GM12801 (cell line): ENCODE measurements around the gene MAP4K2.

Source experiments
- CTCF ChIP-seq: IDR thresholded peaks from one replicate; pipeline ENCODE4 v1.5.1; 2011; ENCODE audit warnings: control low read depth; ENCODE audit not compliant: insufficient read length; ENCODE audit errors: extremely low read depth

Gene MAP4K2

GRCh38 chr11:64759722-64760719 is 43.0 kb downstream of the MAP4K2 start, which contains the start of gene PYGM:
TSS of gene PYGM (minus strand) at chr11:64759974. CDS start at chr11:64759898, 76 bp downstream.
- TF ChIP-seq CTCF: no peak

- no peak for TF ChIP-seq CTCF
These were observed 43.8 kb downstream of the MAP4K2 start for GRCh38 chr11:64759131-64759721.

DNA sequence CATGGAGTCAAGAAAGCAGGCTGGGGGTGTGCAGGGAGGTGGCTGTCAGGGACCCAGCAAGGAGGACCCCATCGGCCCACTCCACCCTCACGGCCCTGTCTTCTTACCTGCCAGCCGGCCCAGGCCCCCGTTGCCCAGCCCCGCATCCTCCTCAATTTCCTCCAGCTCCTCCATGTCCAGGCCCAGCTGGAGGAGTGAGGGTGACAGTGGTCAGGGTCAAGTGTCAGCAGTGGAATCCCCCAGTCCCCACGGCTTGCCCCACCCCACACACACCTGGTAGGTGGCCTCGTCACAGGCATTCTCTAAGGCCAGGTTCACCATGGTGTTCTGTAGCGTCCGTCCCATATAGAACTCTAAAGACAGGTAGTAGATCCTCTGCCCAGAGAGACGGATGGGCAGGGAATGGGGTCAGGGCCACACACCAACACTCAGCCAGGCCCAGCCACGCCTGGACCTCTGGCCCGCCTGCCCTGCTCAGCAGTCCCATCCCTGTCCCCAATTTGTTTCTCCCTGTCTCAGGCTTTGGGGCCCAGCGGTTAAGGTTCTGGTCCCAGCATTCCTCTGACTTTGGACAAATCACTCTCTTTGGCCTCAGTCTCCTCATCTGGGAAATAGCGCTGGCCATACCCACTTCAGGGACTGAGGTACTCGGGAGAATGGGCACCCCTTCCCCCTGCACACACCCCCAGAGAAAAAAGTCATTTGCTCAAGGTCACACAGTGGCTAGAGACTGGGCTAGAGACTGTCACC is 44.5 kb downstream of the MAP4K2 start:
- TF ChIP-seq CTCF: no peak

GRCh38 chr11:64757549-64758329 is 45.3 kb downstream of the MAP4K2 start:
- TF ChIP-seq CTCF: no peak

DNA sequence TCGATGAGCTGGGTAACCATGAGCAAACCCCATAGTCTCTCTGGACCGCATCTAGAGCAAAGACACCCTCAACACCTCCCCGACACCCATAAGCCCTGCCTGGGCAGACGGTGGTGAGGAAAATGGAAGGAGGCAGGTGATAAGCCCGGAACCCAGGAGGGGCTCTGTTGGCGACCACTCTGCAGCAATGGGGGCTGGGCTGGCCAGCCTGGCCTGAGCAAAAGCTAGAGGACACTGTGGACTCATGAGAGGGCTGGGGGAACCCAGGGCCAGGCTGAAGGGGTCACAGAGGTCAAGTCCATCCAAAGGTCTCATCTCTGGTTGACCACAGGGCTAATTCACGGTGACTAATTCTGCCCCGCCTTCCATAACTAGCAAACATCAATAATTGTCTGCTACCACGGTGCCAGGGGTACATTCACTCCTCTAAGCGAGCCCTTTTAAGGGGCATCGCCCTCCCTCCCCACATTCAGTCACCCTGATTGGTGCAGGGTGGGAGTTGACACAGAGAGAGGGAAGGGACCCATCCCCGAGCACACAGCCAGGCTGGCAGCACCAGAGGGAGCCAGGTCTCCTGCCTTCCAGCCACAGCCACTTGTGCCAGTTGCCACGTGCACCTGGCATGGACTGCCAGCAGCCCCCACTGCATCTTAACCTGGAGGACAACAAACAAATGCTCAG is 47.2 kb downstream of the MAP4K2 start:
- no peak for TF ChIP-seq CTCF

DNA sequence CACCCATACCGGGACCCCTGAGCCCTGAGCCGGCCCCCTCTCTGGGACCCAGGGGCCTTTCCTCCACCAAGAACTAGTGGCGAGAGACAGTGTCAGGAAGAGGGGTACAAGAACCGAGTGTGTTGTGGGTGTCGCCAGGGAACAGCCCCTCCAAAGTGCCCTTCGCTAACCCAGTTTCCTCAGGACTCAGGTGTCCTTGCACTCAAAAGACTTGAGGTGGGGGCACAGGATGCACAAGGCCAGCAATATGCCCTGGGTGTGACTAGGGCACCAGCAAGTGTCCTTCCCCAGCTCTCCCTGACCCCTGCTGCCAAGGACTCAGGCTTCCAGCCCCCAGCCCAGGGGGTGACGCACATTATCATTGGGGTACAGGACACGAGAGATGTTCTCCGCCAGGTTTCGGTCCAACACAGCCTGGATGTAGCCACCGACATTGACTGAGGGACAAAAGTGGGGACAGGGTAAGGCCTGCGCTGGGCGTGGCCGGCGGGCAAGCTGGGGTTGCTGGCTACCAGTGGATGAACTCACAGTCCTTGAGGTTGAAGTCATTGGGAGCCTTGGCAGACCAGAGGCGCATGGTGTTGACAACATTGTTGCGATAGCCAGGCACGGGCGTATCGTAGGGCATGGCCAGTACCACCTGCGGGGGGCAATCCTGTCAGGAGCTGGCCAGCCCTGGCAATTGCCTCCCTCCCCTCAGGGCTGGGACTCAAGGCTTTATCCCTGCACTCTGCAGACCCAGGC is 47.9 kb downstream of the MAP4K2 start:
- no peak for TF ChIP-seq CTCF
